Mesenteric fat pad (tissue), 1 donor: ENCODE results near the gene SV2B. TPM values are rescaled to one million over a fixed set of nuclear protein-coding genes. Genes with fewer than 3 reads are reported as not detected.

ENCODE experiments used
- total RNA-seq: library from RNA; stranded (reverse); fragmentation: NEBNext Ultra II Directional; extraction: Animal tissue kit (Norgen Biotek cat#: 25700); gene quantifications from one replicate; pipeline ENCODE4 v1.2.1, GENCODE V29; 2021
- donor health status: DM: yes; HTN: yes; CAD: no.

Gene SV2B
- total RNA-seq, 1 donor from 2014 or later, result 8.1 TPM

Other genes starting within 250 kb of the SV2B start
- 99.8 TPM for gene FURIN, start 231.7 kb upstream of the SV2B start, total RNA-seq
- 68.4 TPM for gene FES, start 215.8 kb upstream of the SV2B start, total RNA-seq
- 104 TPM for gene MAN2A2, start 197.0 kb upstream of the SV2B start, total RNA-seq
- 17.1 TPM for gene HDDC3, start 167.7 kb upstream of the SV2B start, total RNA-seq
- 52.9 TPM for gene UNC45A, start 165.0 kb upstream of the SV2B start, total RNA-seq
- gene RCCD1, start 145.4 kb upstream of the SV2B start, total RNA-seq, result 8.3 TPM
- gene PRC1, start 105.7 kb upstream of the SV2B start, total RNA-seq, result 3.8 TPM
- 13.4 TPM for gene VPS33B, start 77.7 kb upstream of the SV2B start, total RNA-seq